Lower leg skin (tissue), 3 donors: ENCODE results near the gene CCDC57.

Experiments used
- CTCF ChIP-seq, 3 donors: fragments of 450-650 bp; IDR thresholded peaks; one replicate each; pipeline ENCODE4 v1.5.1; 2016; ENCODE audit warnings: antibody characterized with exemption in 3 of 3, mild to moderate bottlenecking in 3 of 3, moderate library complexity in 2 of 3
- POLR2A ChIP-seq, 2 donors: fragments of 450-650 bp; IDR thresholded peaks; one replicate each; pipeline ENCODE4 v1.6.1; 2016 to 2017; ENCODE audit warnings: antibody characterized with exemption in 2 of 2, mild to moderate bottlenecking in 1 of 2, moderate library complexity in 1 of 2

- TF ChIP-seq CTCF (IDR thresholded peaks at IDR 0.05) = no peak
- TF ChIP-seq POLR2A (IDR thresholded peaks at IDR 0.05) = no peak
Observed at GRCh38 chr17:82154881-82155331, 57.7 kb downstream of the CCDC57 start.
